ENCODE data around the gene CA10.

Gene CA10

GRCh38 chr17:51763058-51763457 is 395.5 kb downstream of the CA10 start:
- Histone ChIP-seq H3K9ac (ENCODE audit: low read depth, low read length) (no peak overlapping the region), H3K9me3 (ENCODE audit: insufficient read depth, low read length, severe bottlenecking) (no peaks in the 10 kb centered on the region), H2AFZ (ENCODE audit: low read depth, low read length) (no peak overlapping the region), H3K79me2 (ENCODE audit: insufficient read depth, low read length) (no peaks in the 10 kb centered on the region), H3K27ac (ENCODE audit: low read length) (no peak overlapping the region), H4K20me1 (ENCODE audit: insufficient read depth, low read length) (no peaks in the 10 kb centered on the region), H3K27me3 (ENCODE audit: insufficient read depth, low read length, poor library complexity) (no peaks in the 10 kb centered on the region), H3K36me3 (ENCODE audit: insufficient read depth, low read length) (no peaks in the 10 kb centered on the region), H3K4me2 (ENCODE audit: insufficient read depth, low read length) (no peak overlapping the region), H3K4me3 (ENCODE audit: low read depth in 1 of 2, low read length in 2 of 2) (no peak overlapping the region), H3K4me1 (ENCODE audit: insufficient read depth, low read length) (no peaks in the 10 kb centered on the region)
- TF ChIP-seq CTCF (IDR thresholded peaks at IDR 0.05; ENCODE audit: borderline replicate concordance, extremely low read depth, low read length, poor library complexity, severe bottlenecking) (no peak), EZH2 (IDR thresholded peaks at IDR 0.05; ENCODE audit: borderline replicate concordance, low read depth, low read length, severe bottlenecking) (no peak)
- DNase-seq (no peak), ATAC-seq (ENCODE audit: insufficient read depth, low read depth) (no peak)

- Histone ChIP-seq H3K27me3 (ENCODE audit: insufficient read depth, low read length, poor library complexity) (no peaks in the 10 kb centered on the region), H3K9me3 (ENCODE audit: insufficient read depth, low read length, severe bottlenecking) (no peaks in the 10 kb centered on the region), H3K79me2 (ENCODE audit: insufficient read depth, low read length) (no peaks in the 10 kb centered on the region), H3K9ac (ENCODE audit: low read depth, low read length) (no peak overlapping the region), H4K20me1 (ENCODE audit: insufficient read depth, low read length) (no peaks in the 10 kb centered on the region), H3K4me2 (ENCODE audit: insufficient read depth, low read length) (no peak overlapping the region), H2AFZ (ENCODE audit: low read depth, low read length) (no peak overlapping the region), H3K27ac (ENCODE audit: low read length) (no peak overlapping the region), H3K36me3 (ENCODE audit: insufficient read depth, low read length) (no peaks in the 10 kb centered on the region), H3K4me1 (ENCODE audit: insufficient read depth, low read length) (no peaks in the 10 kb centered on the region), H3K4me3 (ENCODE audit: low read depth in 1 of 2, low read length in 2 of 2) (no peak overlapping the region)
- no peak for ATAC-seq (ENCODE audit: insufficient read depth, low read depth)
- DNase-seq, result no peak
- no peak for TF ChIP-seq CTCF (IDR thresholded peaks at IDR 0.05; ENCODE audit: borderline replicate concordance, extremely low read depth, low read length, poor library complexity, severe bottlenecking)
- no peak for TF ChIP-seq EZH2 (IDR thresholded peaks at IDR 0.05; ENCODE audit: borderline replicate concordance, low read depth, low read length, severe bottlenecking)
Measured at GRCh38 chr17:51761105-51761504, 397.4 kb downstream of the CA10 start.

GRCh38 chr17:51759260-51759659 is 399.3 kb downstream of the CA10 start:
- no peaks in the 10 kb centered on the region for H3K27me3 ChIP-seq (ENCODE audit: insufficient read depth, low read length, poor library complexity)
- H3K9ac ChIP-seq (ENCODE audit: low read depth, low read length), result no peak overlapping the region
- no peak for ATAC-seq (ENCODE audit: insufficient read depth, low read depth)
- H3K9me3 ChIP-seq (ENCODE audit: insufficient read depth, low read length, severe bottlenecking), result no peaks in the 10 kb centered on the region
- H3K4me3 ChIP-seq (ENCODE audit: low read depth in 1 of 2, low read length in 2 of 2), result no peak overlapping the region
- no peak for TF ChIP-seq EZH2 (IDR thresholded peaks at IDR 0.05; ENCODE audit: borderline replicate concordance, low read depth, low read length, severe bottlenecking)
- TF ChIP-seq CTCF (IDR thresholded peaks at IDR 0.05; ENCODE audit: borderline replicate concordance, extremely low read depth, low read length, poor library complexity, severe bottlenecking), result no peak
- H3K79me2 ChIP-seq (ENCODE audit: insufficient read depth, low read length), result no peaks in the 10 kb centered on the region
- no peaks in the 10 kb centered on the region for H3K4me1 ChIP-seq (ENCODE audit: insufficient read depth, low read length)
- DNase-seq, result no peak
- no peak overlapping the region for H3K27ac ChIP-seq (ENCODE audit: low read length)
- no peaks in the 10 kb centered on the region for H3K36me3 ChIP-seq (ENCODE audit: insufficient read depth, low read length)
- no peak overlapping the region for H3K4me2 ChIP-seq (ENCODE audit: insufficient read depth, low read length)
- H2AFZ ChIP-seq (ENCODE audit: low read depth, low read length), result no peak overlapping the region
- H4K20me1 ChIP-seq (ENCODE audit: insufficient read depth, low read length), result no peaks in the 10 kb centered on the region

GRCh38 chr17:51751072-51751471 is 407.4 kb downstream of the CA10 start:
- H3K4me1 ChIP-seq (ENCODE audit: insufficient read depth, low read length), result no peaks in the 10 kb centered on the region
- no peaks in the 10 kb centered on the region for H4K20me1 ChIP-seq (ENCODE audit: insufficient read depth, low read length)
- no peak overlapping the region for H3K9ac ChIP-seq (ENCODE audit: low read depth, low read length)
- no peaks in the 10 kb centered on the region for H3K9me3 ChIP-seq (ENCODE audit: insufficient read depth, low read length, severe bottlenecking)
- no peak for ATAC-seq (ENCODE audit: insufficient read depth, low read depth)
- no peaks in the 10 kb centered on the region for H3K27me3 ChIP-seq (ENCODE audit: insufficient read depth, low read length, poor library complexity)
- no peaks in the 10 kb centered on the region for H3K79me2 ChIP-seq (ENCODE audit: insufficient read depth, low read length)
- H3K27ac ChIP-seq (ENCODE audit: low read length), result no peak overlapping the region
- DNase-seq, result no peak
- H3K4me3 ChIP-seq (ENCODE audit: low read depth in 1 of 2, low read length in 2 of 2), result no peak overlapping the region
- TF ChIP-seq CTCF (IDR thresholded peaks at IDR 0.05; ENCODE audit: borderline replicate concordance, extremely low read depth, low read length, poor library complexity, severe bottlenecking) (no peak), EZH2 (IDR thresholded peaks at IDR 0.05; ENCODE audit: borderline replicate concordance, low read depth, low read length, severe bottlenecking) (no peak)
- H2AFZ ChIP-seq (ENCODE audit: low read depth, low read length), result no peak overlapping the region
- H3K36me3 ChIP-seq (ENCODE audit: insufficient read depth, low read length), result no peaks in the 10 kb centered on the region
- H3K4me2 ChIP-seq (ENCODE audit: insufficient read depth, low read length), result no peak overlapping the region

Data from DND-41 (cell line).